HepG2 (cell line): ENCODE results near the gene OSGEPL1. TPM values are rescaled to one million over a fixed set of nuclear protein-coding genes. Genes with fewer than 3 reads are reported as not detected.

ENCODE experiments used
- GLI4 ChIP-seq: sonication (generic); formaldehyde crosslinking; IDR thresholded peaks from 2 replicates; pipeline ENCODE4 v1.5.1; 2020; ENCODE audit warnings: missing genetic modification reagents, mild to moderate bottlenecking, moderate library complexity, borderline replicate concordance
- HOXA5 ChIP-seq: sonication (generic); formaldehyde crosslinking; IDR thresholded peaks from 2 replicates; pipeline ENCODE4 v1.4.0; 2020; ENCODE audit warnings: missing genetic modification reagents
- MXD4 ChIP-seq: IDR thresholded peaks from 2 replicates; pipeline ENCODE4 v1.6.1; 2016; ENCODE audit warnings: mild to moderate bottlenecking, missing biosample characterization, missing genetic modification reagents
- TBX2 ChIP-seq: sonication (generic); formaldehyde crosslinking; IDR thresholded peaks from 2 replicates; pipeline ENCODE4 v1.5.0; 2020; ENCODE audit warnings: missing genetic modification reagents, mild to moderate bottlenecking, borderline replicate concordance
- ZNF3 ChIP-seq: IDR thresholded peaks from 2 replicates; pipeline ENCODE4 v1.7.0; 2017; ENCODE audit warnings: inconsistent platforms
- ZNF33B ChIP-seq: sonication (generic); formaldehyde crosslinking; IDR thresholded peaks from 2 replicates; pipeline ENCODE4 v1.5.1; 2020; ENCODE audit warnings: mild to moderate bottlenecking, missing genetic modification reagents
- ZNF549 ChIP-seq: sonication (generic); formaldehyde crosslinking; IDR thresholded peaks from 2 replicates; pipeline ENCODE4 v1.5.0; 2020; ENCODE audit warnings: missing genetic modification reagents
- ZNF572 ChIP-seq: sonication (generic); formaldehyde crosslinking; IDR thresholded peaks from 2 replicates; pipeline ENCODE4 v1.5.1; 2020; ENCODE audit warnings: mild to moderate bottlenecking, missing genetic modification reagents
- ZNF766 ChIP-seq: sonication (generic); formaldehyde crosslinking; IDR thresholded peaks from 2 replicates; pipeline ENCODE4 v1.5.0; 2020; ENCODE audit warnings: missing genetic modification reagents, borderline replicate concordance
- polyA plus RNA-seq, 8 experiments: library from polyadenylated mRNA; depleted of rRNA in 3 of 8; stranded (reverse) in 7 of 8; unstranded in 1 of 8; fragments of >200 nt; fragmentation: Illumina TruSeq in 4 of 8; extraction: Trizol in 4 of 8; gene quantifications; 2 replicates each; pipeline versions ENCODE4 v1.2.1 to v1.2.3, GENCODE V29; 2011 to 2016; ENCODE audit warnings: low read depth in 4 of 8, missing spikeins in 1 of 8, mixed read lengths in 1 of 8; ENCODE audit not compliant: insufficient read depth in 1 of 8
- total RNA-seq, 5 experiments: library from RNA; depleted of rRNA; stranded (reverse); fragments of >200 nt; fragmentation: Illumina TruSeq; extraction: Trizol; gene quantifications; 2 replicates each; pipeline ENCODE4 v1.2.3, GENCODE V29; 2016; ENCODE audit warnings: low read depth in 1 of 5
- TF ChIP-seq, protein P1 (sequence below): sonication (generic); formaldehyde crosslinking; IDR thresholded peaks from 2 replicates; pipeline ENCODE4 v1.4.0; 2020; ENCODE audit warnings: mild to moderate bottlenecking, missing genetic modification reagents
- TF ChIP-seq, protein P2 (sequence below): sonication (generic); formaldehyde crosslinking; IDR thresholded peaks from 2 replicates; pipeline ENCODE4 v1.5.1; 2020; ENCODE audit warnings: missing genetic modification reagents, mild to moderate bottlenecking, borderline replicate concordance
- TF ChIP-seq, protein P3 (sequence below): sonication (generic); formaldehyde crosslinking; IDR thresholded peaks from 2 replicates; pipeline ENCODE4 v1.4.0; 2020; ENCODE audit warnings: missing genetic modification reagents
- TF ChIP-seq, protein P4 (sequence below): IDR thresholded peaks from 2 replicates; pipeline ENCODE4 v1.6.1; 2012; ENCODE audit warnings: low read depth, low read length, improper control_type of control experiment
- TF ChIP-seq, protein P5 (sequence below): sonication (generic); formaldehyde crosslinking; IDR thresholded peaks from 2 replicates; pipeline ENCODE4 v1.9.0; 2022; ENCODE audit warnings: low read depth, missing genetic modification reagents

The OSGEPL1 gene
- total and polyA plus RNA-seq, 2 of the 13 experiments (the other 11 are each of a cell fraction or from before 2014, with no cell fraction given): 10.2 to 10.8 TPM

DNA sequence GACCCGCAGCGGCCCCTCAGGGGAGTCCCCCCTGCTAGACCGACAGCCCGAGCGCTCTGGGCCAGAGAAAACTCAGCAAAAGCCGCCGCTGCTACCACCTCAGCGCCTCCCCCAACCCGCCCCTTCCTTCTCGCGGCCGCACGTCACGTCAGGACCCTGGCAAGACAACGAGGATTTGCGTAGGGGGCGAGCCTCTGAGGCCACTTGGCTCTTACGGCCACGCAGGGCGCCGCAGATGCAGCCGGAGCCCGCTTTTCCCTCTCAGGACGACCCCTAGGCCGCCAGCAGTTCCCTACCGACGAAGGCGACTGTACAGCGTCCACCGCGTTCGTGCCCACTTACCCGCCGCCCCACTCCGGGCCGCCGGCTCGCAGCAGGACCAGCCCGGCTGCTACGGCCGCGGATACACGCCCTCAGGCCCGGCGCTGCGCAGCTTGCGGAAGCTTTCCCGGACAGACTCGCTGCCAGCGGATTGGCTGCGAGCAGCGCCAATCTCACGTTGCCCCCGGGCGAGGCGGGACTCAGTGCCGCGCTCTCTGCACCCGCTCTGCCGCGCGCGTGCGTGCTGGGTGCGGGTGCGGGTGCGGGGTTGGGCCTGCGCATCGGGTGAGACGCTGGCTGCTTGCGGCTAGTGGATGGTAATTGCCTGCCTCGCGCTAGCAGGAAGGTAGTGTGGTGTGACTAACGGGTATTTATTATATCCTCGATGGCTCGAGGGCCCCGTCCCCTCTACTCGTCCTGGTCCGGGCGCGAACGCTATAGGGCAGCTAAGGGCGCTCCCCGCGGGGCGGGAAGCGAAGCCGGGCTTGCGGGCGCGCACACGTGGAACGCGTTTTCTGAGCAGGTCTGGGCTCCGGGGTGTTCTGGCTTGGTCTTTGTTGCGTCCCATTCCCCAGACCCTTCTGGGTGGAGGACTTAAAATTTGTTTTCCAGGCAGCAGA, 21.6 kb upstream of the OSGEPL1 start, which contains the start of the genes ORMDL1 and PMS1 (continued):
- TF ChIP-seq TBX2 (peak; percentile 97), HOXA5 (CRISPR knock-in tag) (peak; percentile 96), ZNF766 (CRISPR knock-in tag) (peak; percentile 92; the same call in 1 of the 2 replicates), MXD4 (CRISPR knock-in tag) (peak; percentile 94), ZNF549 (CRISPR knock-in tag) (no peak), ZNF572 (CRISPR knock-in tag) (peak; percentile 74), GLI4 (CRISPR knock-in tag) (peak; percentile 99; the same call in 1 of the 2 replicates), ZNF3 (CRISPR knock-in tag) (no peak), ZNF33B (CRISPR knock-in tag) (peak; percentile 95)
- TF ChIP-seq, protein P1, sequence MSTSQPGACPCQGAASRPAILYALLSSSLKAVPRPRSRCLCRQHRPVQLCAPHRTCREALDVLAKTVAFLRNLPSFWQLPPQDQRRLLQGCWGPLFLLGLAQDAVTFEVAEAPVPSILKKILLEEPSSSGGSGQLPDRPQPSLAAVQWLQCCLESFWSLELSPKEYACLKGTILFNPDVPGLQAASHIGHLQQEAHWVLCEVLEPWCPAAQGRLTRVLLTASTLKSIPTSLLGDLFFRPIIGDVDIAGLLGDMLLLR: peak; percentile 76
- TF ChIP-seq, protein P2, sequence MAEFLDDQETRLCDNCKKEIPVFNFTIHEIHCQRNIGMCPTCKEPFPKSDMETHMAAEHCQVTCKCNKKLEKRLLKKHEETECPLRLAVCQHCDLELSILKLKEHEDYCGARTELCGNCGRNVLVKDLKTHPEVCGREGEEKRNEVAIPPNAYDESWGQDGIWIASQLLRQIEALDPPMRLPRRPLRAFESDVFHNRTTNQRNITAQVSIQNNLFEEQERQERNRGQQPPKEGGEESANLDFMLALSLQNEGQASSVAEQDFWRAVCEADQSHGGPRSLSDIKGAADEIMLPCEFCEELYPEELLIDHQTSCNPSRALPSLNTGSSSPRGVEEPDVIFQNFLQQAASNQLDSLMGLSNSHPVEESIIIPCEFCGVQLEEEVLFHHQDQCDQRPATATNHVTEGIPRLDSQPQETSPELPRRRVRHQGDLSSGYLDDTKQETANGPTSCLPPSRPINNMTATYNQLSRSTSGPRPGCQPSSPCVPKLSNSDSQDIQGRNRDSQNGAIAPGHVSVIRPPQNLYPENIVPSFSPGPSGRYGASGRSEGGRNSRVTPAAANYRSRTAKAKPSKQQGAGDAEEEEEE (CRISPR knock-in tag): no peak; the same call in 1 of the 2 replicates
- TF ChIP-seq, protein P3, sequence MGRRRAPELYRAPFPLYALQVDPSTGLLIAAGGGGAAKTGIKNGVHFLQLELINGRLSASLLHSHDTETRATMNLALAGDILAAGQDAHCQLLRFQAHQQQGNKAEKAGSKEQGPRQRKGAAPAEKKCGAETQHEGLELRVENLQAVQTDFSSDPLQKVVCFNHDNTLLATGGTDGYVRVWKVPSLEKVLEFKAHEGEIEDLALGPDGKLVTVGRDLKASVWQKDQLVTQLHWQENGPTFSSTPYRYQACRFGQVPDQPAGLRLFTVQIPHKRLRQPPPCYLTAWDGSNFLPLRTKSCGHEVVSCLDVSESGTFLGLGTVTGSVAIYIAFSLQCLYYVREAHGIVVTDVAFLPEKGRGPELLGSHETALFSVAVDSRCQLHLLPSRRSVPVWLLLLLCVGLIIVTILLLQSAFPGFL (CRISPR knock-in tag): no peak; the same call in 1 of the 2 replicates
- TF ChIP-seq, protein P4, sequence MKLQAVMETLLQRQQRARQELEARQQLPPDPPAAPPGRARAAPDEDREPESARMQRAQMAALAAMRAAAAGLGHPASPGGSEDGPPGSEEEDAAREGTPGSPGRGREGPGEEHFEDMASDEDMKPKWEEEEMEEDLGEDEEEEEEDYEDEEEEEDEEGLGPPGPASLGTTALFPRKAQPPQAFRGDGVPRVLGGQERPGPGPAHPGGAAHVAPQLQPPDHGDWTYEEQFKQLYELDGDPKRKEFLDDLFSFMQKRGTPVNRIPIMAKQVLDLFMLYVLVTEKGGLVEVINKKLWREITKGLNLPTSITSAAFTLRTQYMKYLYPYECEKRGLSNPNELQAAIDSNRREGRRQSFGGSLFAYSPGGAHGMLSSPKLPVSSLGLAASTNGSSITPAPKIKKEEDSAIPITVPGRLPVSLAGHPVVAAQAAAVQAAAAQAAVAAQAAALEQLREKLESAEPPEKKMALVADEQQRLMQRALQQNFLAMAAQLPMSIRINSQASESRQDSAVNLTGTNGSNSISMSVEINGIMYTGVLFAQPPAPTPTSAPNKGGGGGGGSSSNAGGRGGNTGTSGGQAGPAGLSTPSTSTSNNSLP: peak; percentile 14; the same call in 1 of the 2 replicates
- TF ChIP-seq, protein P5, sequence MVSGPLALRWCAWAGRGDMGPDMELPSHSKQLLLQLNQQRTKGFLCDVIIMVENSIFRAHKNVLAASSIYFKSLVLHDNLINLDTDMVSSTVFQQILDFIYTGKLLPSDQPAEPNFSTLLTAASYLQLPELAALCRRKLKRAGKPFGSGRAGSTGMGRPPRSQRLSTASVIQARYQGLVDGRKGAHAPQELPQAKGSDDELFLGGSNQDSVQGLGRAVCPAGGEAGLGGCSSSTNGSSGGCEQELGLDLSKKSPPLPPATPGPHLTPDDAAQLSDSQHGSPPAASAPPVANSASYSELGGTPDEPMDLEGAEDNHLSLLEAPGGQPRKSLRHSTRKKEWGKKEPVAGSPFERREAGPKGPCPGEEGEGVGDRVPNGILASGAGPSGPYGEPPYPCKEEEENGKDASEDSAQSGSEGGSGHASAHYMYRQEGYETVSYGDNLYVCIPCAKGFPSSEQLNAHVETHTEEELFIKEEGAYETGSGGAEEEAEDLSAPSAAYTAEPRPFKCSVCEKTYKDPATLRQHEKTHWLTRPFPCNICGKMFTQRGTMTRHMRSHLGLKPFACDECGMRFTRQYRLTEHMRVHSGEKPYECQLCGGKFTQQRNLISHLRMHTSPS (CRISPR knock-in tag): peak; percentile 86
